ENCODE measurements around the gene LUC7L. TPM values are rescaled to one million over a fixed set of nuclear protein-coding genes. Genes with fewer than 3 reads are reported as not detected.
"Not testable (repeated sequence)": the region's sequence is repeated elsewhere in the genome, so short reads cannot be mapped to it uniquely, and the experiment has no call there.

LUC7L gene
- total RNA-seq, 1 experiment from 2014 or later = 15.8 TPM

GRCh38 chr16:179211-180092 lies 49.8 kb downstream of the LUC7L start:
- no peak for DNase-seq (ENCODE audit: low read depth)

DNA sequence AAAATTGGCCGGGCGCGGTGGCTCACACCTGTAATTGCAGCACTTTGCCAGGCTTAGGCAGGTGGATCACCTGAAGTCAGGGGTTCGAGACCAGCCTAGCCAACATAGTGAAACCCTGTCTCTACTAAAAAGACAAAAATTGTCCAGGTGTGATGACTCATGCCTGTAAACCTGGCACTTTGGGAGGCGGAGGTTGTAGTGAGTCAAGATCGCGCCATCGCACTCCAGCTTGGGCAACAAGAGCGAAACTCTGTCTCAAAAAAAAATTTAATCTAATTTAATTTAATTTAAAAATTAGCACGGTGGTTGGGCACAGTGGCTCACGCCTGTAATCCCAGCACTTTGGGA lies 50.6 kb downstream of the LUC7L start:
- no peak for DNase-seq (ENCODE audit: low read depth)

DNA sequence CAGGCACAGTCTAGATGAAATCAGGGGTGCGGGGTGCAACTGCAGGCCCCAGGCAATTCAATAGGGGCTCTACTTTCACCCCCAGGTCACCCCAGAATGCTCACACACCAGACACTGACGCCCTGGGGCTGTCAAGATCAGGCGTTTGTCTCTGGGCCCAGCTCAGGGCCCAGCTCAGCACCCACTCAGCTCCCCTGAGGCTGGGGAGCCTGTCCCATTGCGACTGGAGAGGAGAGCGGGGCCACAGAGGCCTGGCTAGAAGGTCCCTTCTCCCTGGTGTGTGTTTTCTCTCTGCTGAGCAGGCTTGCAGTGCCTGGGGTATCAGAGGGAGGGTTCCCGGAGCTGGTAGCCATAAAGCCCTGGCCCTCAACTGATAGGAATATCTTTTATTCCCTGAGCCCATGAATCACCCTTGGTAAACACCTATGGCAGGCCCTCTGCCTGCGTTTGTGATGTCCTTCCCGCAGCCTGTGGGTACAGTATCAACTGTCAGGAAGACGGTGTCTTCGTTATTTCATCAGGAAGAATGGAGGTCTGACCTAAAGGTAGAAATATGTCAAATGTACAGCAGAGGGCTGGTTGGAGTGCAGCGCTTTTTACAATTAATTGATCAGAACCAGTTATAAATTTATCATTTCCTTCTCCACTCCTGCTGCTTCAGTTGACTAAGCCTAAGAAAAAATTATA lies 51.1 kb downstream of the LUC7L start:
- no peak for DNase-seq (ENCODE audit: low read depth)

DNA sequence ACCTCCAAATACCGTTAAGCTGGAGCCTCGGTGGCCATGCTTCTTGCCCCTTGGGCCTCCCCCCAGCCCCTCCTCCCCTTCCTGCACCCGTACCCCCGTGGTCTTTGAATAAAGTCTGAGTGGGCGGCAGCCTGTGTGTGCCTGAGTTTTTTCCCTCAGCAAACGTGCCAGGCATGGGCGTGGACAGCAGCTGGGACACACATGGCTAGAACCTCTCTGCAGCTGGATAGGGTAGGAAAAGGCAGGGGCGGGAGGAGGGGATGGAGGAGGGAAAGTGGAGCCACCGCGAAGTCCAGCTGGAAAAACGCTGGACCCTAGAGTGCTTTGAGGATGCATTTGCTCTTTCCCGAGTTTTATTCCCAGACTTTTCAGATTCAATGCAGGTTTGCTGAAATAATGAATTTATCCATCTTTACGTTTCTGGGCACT lies 51.8 kb downstream of the LUC7L start:
- no peak for DNase-seq (ENCODE audit: low read depth)

DNA sequence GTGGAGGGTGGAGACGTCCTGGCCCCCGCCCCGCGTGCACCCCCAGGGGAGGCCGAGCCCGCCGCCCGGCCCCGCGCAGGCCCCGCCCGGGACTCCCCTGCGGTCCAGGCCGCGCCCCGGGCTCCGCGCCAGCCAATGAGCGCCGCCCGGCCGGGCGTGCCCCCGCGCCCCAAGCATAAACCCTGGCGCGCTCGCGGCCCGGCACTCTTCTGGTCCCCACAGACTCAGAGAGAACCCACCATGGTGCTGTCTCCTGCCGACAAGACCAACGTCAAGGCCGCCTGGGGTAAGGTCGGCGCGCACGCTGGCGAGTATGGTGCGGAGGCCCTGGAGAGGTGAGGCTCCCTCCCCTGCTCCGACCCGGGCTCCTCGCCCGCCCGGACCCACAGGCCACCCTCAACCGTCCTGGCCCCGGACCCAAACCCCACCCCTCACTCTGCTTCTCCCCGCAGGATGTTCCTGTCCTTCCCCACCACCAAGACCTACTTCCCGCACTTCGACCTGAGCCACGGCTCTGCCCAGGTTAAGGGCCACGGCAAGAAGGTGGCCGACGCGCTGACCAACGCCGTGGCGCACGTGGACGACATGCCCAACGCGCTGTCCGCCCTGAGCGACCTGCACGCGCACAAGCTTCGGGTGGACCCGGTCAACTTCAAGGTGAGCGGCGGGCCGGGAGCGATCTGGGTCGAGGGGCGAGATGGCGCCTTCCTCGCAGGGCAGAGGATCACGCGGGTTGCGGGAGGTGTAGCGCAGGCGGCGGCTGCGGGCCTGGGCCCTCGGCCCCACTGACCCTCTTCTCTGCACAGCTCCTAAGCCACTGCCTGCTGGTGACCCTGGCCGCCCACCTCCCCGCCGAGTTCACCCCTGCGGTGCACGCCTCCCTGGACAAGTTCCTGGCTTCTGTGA lies 52.5 kb downstream of the LUC7L start, which contains the start of gene HBA1:
Gene HBA1, plus strand, starts transcription at position 204 of the 906 bp plus-strand sequence. Its CDS starts 37 bp downstream, at position 241.
- not testable (repeated sequence) for DNase-seq (ENCODE audit: low read depth)

DNA sequence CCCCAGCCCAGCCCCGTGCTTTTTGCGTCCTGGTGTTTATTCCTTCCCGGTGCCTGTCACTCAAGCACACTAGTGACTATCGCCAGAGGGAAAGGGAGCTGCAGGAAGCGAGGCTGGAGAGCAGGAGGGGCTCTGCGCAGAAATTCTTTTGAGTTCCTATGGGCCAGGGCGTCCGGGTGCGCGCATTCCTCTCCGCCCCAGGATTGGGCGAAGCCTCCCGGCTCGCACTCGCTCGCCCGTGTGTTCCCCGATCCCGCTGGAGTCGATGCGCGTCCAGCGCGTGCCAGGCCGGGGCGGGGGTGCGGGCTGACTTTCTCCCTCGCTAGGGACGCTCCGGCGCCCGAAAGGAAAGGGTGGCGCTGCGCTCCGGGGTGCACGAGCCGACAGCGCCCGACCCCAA lies 53.2 kb downstream of the LUC7L start:
- not testable (repeated sequence) for DNase-seq (ENCODE audit: low read depth)

DNA sequence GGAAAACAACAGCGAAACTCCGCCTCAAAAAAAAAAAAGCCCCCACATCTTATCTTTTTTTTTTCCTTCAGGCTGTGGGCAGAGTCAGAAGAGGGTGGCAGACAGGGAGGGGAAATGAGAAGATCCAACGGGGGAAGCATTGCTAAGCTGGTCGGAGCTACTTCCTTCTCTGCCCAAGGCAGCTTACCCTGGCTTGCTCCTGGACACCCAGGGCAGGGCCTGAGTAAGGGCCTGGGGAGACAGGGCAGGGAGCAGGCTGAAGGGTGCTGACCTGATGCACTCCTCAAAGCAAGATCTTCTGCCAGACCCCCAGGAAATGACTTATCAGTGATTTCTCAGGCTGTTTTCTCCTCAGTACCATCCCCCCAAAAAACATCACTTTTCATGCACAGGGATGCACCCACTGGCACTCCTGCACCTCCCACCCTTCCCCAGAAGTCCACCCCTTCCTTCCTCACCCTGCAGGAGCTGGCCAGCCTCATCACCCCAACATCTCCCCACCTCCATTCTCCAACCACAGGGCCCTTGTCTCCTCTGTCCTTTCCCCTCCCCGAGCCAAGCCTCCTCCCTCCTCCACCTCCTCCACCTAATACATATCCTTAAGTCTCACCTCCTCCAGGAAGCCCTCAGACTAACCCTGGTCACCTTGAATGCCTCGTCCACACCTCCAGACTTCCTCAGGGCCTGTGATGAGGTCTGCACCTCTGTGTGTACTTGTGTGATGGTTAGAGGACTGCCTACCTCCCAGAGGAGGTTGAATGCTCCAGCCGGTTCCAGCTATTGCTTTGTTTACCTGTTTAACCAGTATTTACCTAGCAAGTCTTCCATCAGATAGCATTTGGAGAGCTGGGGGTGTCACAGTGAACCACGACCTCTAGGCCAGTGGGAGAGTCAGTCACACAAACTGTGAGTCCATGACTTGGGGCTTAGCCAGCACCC lies 54.0 kb downstream of the LUC7L start:
- no peak for DNase-seq (ENCODE audit: low read depth)

DNA sequence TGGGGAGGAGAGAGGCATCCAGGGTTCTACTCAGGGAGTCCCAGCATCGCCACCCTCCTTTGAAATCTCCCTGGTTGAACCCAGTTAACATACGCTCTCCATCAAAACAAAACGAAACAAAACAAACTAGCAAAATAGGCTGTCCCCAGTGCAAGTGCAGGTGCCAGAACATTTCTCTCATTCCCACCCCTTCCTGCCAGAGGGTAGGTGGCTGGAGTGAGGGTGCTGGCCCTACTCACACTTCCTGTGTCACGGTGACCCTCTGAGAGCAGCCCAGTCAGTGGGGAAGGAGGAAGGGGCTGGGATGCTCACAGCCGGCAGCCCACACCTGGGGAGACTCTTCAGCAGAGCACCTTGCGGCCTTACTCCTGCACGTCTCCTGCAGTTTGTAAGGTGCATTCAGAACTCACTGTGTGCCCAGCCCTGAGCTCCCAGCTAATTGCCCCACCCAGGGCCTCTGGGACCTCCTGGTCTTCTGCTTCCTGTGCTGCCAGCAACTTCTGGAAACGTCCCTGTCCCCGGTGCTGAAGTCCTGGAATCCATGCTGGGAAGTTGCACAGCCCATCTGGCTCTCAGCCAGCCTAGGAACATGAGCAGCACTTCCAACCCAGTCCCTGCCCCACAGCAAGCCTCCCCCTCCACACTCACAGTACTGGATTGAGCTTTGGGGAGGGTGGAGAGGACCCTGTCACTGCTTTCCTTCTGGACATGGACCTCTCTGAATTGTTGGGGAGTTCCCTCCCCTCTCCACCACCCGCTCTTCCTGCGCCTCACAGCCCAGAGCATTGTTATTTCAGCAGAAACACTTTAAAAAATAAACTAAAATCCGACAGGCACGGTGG lies 55.1 kb downstream of the LUC7L start:
- not testable (repeated sequence) for DNase-seq (ENCODE audit: low read depth)

DNA sequence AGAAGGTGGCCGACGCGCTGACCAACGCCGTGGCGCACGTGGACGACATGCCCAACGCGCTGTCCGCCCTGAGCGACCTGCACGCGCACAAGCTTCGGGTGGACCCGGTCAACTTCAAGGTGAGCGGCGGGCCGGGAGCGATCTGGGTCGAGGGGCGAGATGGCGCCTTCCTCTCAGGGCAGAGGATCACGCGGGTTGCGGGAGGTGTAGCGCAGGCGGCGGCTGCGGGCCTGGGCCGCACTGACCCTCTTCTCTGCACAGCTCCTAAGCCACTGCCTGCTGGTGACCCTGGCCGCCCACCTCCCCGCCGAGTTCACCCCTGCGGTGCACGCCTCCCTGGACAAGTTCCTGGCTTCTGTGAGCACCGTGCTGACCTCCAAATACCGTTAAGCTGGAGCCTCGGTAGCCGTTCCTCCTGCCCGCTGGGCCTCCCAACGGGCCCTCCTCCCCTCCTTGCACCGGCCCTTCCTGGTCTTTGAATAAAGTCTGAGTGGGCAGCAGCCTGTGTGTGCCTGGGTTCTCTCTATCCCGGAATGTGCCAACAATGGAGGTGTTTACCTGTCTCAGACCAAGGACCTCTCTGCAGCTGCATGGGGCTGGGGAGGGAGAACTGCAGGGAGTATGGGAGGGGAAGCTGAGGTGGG lies 55.9 kb downstream of the LUC7L start:
- DNase-seq (ENCODE audit: low read depth) = not testable (repeated sequence)

- DNase-seq (ENCODE audit: low read depth) = not testable (repeated sequence)
These were observed 56.8 kb downstream of the LUC7L start, which contains the start of gene HBA2 for GRCh38 chr16:172374-172941. Gene HBA2 (plus strand): TSS chr16:172876. CDS start chr16:172913, 37 bp downstream.

DNA sequence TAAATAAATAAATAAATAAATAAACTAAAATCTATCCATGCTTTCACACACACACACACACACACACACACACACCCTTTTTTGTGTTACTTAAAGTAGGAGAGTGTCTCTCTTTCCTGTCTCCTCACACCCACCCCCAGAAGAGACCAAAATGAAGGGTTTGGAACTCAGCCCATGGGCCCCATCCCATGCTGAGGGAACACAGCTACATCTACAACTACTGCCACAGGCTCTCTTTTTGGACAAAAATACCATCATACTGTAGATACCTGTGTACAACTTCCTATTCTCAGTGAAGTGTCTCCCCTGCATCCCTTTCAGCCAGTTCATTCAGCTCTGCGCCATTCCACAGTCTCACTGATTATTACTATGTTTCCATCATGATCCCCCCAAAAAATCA lies 58.5 kb downstream of the LUC7L start:
- no peak for DNase-seq (ENCODE audit: low read depth)

DNA sequence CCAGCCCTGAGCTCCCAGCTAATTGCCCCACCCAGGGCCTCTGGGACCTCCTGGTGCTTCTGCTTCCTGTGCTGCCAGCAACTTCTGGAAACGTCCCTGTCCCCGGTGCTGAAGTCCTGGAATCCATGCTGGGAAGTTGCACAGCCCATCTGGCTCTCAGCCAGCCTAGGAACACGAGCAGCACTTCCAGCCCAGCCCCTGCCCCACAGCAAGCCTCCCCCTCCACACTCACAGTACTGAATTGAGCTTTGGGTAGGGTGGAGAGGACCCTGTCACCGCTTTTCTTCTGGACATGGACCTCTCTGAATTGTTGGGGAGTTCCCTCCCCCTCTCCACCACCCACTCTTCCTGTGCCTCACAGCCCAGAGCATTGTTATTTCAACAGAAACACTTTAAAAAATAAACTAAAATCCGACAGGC lies 59.2 kb downstream of the LUC7L start:
- not testable (repeated sequence) for DNase-seq (ENCODE audit: low read depth)

GRCh38 chr16:169014-169413 lies 60.2 kb downstream of the LUC7L start:
- DNase-seq (ENCODE audit: low read depth) = no peak

DNA sequence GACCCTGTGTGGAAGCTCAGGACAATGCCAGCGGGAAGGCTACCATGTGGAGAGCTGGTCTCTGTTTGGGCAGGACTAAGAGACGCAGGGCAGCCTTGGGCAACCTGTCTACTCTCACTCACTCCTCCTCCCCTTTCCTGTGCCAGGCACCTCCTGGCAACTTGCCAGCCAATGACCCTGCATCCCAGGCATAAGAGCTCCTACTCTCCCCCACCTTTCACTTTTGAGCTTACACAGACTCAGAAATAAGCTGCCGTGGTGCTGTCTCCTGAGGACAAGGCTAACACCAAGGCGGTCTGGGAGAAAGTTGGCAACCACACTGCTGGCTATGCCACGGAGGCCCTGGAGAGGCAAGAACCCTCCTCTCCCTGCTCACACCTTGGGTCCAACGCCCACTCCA lies 60.8 kb downstream of the LUC7L start:
- no peak for DNase-seq (ENCODE audit: low read depth)

- DNase-seq (ENCODE audit: low read depth) = no peak
These were observed 62.0 kb downstream of the LUC7L start for GRCh38 chr16:167122-167690.

- no peak for DNase-seq (ENCODE audit: low read depth)
These were observed 62.7 kb downstream of the LUC7L start for GRCh38 chr16:166375-167121.

DNA sequence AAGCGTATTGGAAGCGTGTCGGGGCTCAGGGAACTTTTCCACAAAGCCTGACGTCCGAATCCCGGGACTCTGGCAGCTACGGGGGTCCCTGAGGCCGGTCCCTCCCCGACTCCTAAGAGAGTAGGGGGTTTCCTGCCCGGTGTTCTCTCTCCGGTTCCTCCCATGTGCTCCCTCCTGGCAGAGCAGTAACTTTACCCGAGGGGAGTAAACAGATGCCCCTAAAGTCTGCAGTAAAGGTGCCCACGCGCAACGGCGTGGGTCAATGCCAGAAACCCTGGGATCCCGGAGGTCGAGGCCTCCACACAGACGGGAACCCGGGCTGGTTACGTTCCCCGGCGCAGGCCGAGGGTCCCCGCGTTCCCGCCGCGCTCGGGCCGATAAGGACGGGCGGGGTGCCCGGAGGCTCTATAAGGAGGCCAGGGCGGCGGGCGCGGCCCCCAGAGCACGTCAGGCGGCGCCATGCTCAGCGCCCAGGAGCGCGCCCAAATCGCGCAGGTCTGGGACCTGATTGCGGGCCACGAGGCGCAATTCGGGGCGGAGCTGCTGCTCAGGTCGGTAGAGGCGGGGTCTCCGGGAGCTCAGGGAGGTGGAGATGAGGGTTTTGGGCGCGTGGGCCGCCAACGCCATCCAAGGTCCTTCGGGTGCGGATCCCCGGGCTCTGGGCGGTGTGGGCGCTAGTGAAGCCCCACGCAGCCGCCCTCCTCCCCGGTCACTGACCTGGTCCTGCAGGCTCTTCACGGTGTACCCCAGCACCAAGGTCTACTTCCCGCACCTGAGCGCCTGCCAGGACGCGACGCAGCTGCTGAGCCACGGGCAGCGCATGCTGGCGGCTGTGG lies 63.5 kb downstream of the LUC7L start, which contains the start of gene HBM:
Gene HBM, plus strand, starts transcription at position 440 of the 836 bp plus-strand sequence. Its CDS starts 20 bp downstream, at position 460.
- DNase-seq (ENCODE audit: low read depth) = no peak

All from M059J (cell line).